Measurements from ENCODE around the gene CDSN.
"Not testable (repeated sequence)": the region's sequence is repeated elsewhere in the genome, so short reads cannot be mapped to it uniquely, and the experiment has no call there.

CDSN gene

GRCh38 chr6:31120151-31120915, at the start of gene CDSN:
Gene CDSN (minus strand): TSS chr6:31120446. CDS start chr6:31120419, 27 bp downstream.
- Histone ChIP-seq H3K27me3 (ENCODE audit: insufficient read depth, low read length) (no peaks in the 10 kb centered on the region), H3K4me1 (ENCODE audit: control insufficient read depth, insufficient read depth, low read length, unreplicated experiment) (peaks cover 55% of the 10 kb centered on the region), H3K27ac (ENCODE audit: low read depth, low read length) (no peak within 1 kb of the TSS), H3K79me2 (ENCODE audit: control insufficient read depth, insufficient read depth, low read length, unreplicated experiment) (peaks cover 7% of the 10 kb centered on the region), H3K36me3 (ENCODE audit: insufficient read depth, low read length) (no peaks in the 10 kb centered on the region), H2AFZ (ENCODE audit: low read length, unreplicated experiment) (no peak within 1 kb of the TSS), H3K4me3 (ENCODE audit: low read depth, low read length) (no peak within 1 kb of the TSS)

GRCh38 chr6:31169123-31169857, 49.0 kb upstream of the CDSN start:
- no peaks in the 10 kb centered on the region for H3K79me2 ChIP-seq (ENCODE audit: control insufficient read depth, insufficient read depth, low read length, unreplicated experiment)
- H2AFZ ChIP-seq (ENCODE audit: low read length, unreplicated experiment) = no peak overlapping the region
- H3K4me3 ChIP-seq (ENCODE audit: low read depth, low read length) = no peak overlapping the region
- H3K27me3 ChIP-seq (ENCODE audit: insufficient read depth, low read length) = no peaks in the 10 kb centered on the region
- no peak overlapping the region for H3K27ac ChIP-seq (ENCODE audit: low read depth, low read length)
- no peaks in the 10 kb centered on the region for H3K36me3 ChIP-seq (ENCODE audit: insufficient read depth, low read length)
- peaks cover 7% of the 10 kb centered on the region for H3K4me1 ChIP-seq (ENCODE audit: control insufficient read depth, insufficient read depth, low read length, unreplicated experiment)

- no peak overlapping the region for H3K4me3 ChIP-seq (ENCODE audit: low read depth, low read length)
- H2AFZ ChIP-seq (ENCODE audit: low read length, unreplicated experiment) = no peak overlapping the region
- H3K4me1 ChIP-seq (ENCODE audit: control insufficient read depth, insufficient read depth, low read length, unreplicated experiment) = peaks cover 10% of the 10 kb centered on the region
- no peaks in the 10 kb centered on the region for H3K36me3 ChIP-seq (ENCODE audit: insufficient read depth, low read length)
- no peaks in the 10 kb centered on the region for H3K27me3 ChIP-seq (ENCODE audit: insufficient read depth, low read length)
- H3K27ac ChIP-seq (ENCODE audit: low read depth, low read length) = no peak overlapping the region
- no peaks in the 10 kb centered on the region for H3K79me2 ChIP-seq (ENCODE audit: control insufficient read depth, insufficient read depth, low read length, unreplicated experiment)
These were observed 48.4 kb upstream of the CDSN start for GRCh38 chr6:31168606-31169005.

GRCh38 chr6:31165986-31166385, 45.7 kb upstream of the CDSN start:
- Histone ChIP-seq H2AFZ (ENCODE audit: low read length, unreplicated experiment) (no peak overlapping the region), H3K4me3 (ENCODE audit: low read depth, low read length) (no peak overlapping the region), H3K36me3 (ENCODE audit: insufficient read depth, low read length) (peaks cover 7% of the 10 kb centered on the region), H3K4me1 (ENCODE audit: control insufficient read depth, insufficient read depth, low read length, unreplicated experiment) (peaks cover 14% of the 10 kb centered on the region), H3K79me2 (ENCODE audit: control insufficient read depth, insufficient read depth, low read length, unreplicated experiment) (peaks cover 3% of the 10 kb centered on the region), H3K27ac (ENCODE audit: low read depth, low read length) (no peak overlapping the region), H3K27me3 (ENCODE audit: insufficient read depth, low read length) (no peaks in the 10 kb centered on the region)

GRCh38 chr6:31165064-31165832, 45.0 kb upstream of the CDSN start:
- not testable (repeated sequence) for H3K27ac ChIP-seq (ENCODE audit: low read depth, low read length); H2AFZ ChIP-seq (ENCODE audit: low read length, unreplicated experiment); H3K36me3 ChIP-seq (ENCODE audit: insufficient read depth, low read length); H3K27me3 ChIP-seq (ENCODE audit: insufficient read depth, low read length); H3K4me3 ChIP-seq (ENCODE audit: low read depth, low read length); H3K79me2 ChIP-seq (ENCODE audit: control insufficient read depth, insufficient read depth, low read length, unreplicated experiment)
- peaks cover 14% of the 10 kb centered on the region for H3K4me1 ChIP-seq (ENCODE audit: control insufficient read depth, insufficient read depth, low read length, unreplicated experiment)

GRCh38 chr6:31164475-31165063, 44.3 kb upstream of the CDSN start:
- H3K27ac ChIP-seq (ENCODE audit: low read depth, low read length); H3K36me3 ChIP-seq (ENCODE audit: insufficient read depth, low read length); H3K4me3 ChIP-seq (ENCODE audit: low read depth, low read length); H3K79me2 ChIP-seq (ENCODE audit: control insufficient read depth, insufficient read depth, low read length, unreplicated experiment); H3K27me3 ChIP-seq (ENCODE audit: insufficient read depth, low read length); H2AFZ ChIP-seq (ENCODE audit: low read length, unreplicated experiment): not testable (repeated sequence)
- H3K4me1 ChIP-seq (ENCODE audit: control insufficient read depth, insufficient read depth, low read length, unreplicated experiment) = peaks cover 20% of the 10 kb centered on the region

- peaks cover 7% of the 10 kb centered on the region for H3K36me3 ChIP-seq (ENCODE audit: insufficient read depth, low read length)
- peaks cover 16% of the 10 kb centered on the region for H3K79me2 ChIP-seq (ENCODE audit: control insufficient read depth, insufficient read depth, low read length, unreplicated experiment)
- H3K27ac ChIP-seq (ENCODE audit: low read depth, low read length) = peak overlapping the region; percentile 13; the same call in 1 of the 2 replicates
- H3K4me3 ChIP-seq (ENCODE audit: low read depth, low read length) = no peak overlapping the region
- no peak overlapping the region for H2AFZ ChIP-seq (ENCODE audit: low read length, unreplicated experiment)
- H3K4me1 ChIP-seq (ENCODE audit: control insufficient read depth, insufficient read depth, low read length, unreplicated experiment) = peaks cover 24% of the 10 kb centered on the region
- H3K27me3 ChIP-seq (ENCODE audit: insufficient read depth, low read length) = no peaks in the 10 kb centered on the region
These were observed 43.7 kb upstream of the CDSN start for GRCh38 chr6:31163922-31164321.

- Histone ChIP-seq H3K27ac (ENCODE audit: low read depth, low read length) (no peak overlapping the region), H3K4me3 (ENCODE audit: low read depth, low read length) (no peak overlapping the region), H2AFZ (ENCODE audit: low read length, unreplicated experiment) (no peak overlapping the region), H3K79me2 (ENCODE audit: control insufficient read depth, insufficient read depth, low read length, unreplicated experiment) (peaks cover 18% of the 10 kb centered on the region), H3K36me3 (ENCODE audit: insufficient read depth, low read length) (peaks cover 7% of the 10 kb centered on the region), H3K4me1 (ENCODE audit: control insufficient read depth, insufficient read depth, low read length, unreplicated experiment) (peaks cover 24% of the 10 kb centered on the region), H3K27me3 (ENCODE audit: insufficient read depth, low read length) (no peaks in the 10 kb centered on the region)
These were observed 42.4 kb upstream of the CDSN start for GRCh38 chr6:31162463-31163165.

GRCh38 chr6:31161216-31162126, 41.2 kb upstream of the CDSN start:
- peaks cover 18% of the 10 kb centered on the region for H3K79me2 ChIP-seq (ENCODE audit: control insufficient read depth, insufficient read depth, low read length, unreplicated experiment)
- peaks cover 34% of the 10 kb centered on the region for H3K4me1 ChIP-seq (ENCODE audit: control insufficient read depth, insufficient read depth, low read length, unreplicated experiment)
- H3K36me3 ChIP-seq (ENCODE audit: insufficient read depth, low read length) = peaks cover 8% of the 10 kb centered on the region
- no peak overlapping the region for H2AFZ ChIP-seq (ENCODE audit: low read length, unreplicated experiment)
- no peaks in the 10 kb centered on the region for H3K27me3 ChIP-seq (ENCODE audit: insufficient read depth, low read length)
- no peak overlapping the region for H3K27ac ChIP-seq (ENCODE audit: low read depth, low read length)
- no peak overlapping the region for H3K4me3 ChIP-seq (ENCODE audit: low read depth, low read length)
